Left lung (tissue), 10 donors: Measurements from ENCODE around the gene SLC6A8. TPM values are rescaled to one million over a fixed set of nuclear protein-coding genes. Genes with fewer than 3 reads are reported as not detected.
"Not testable (repeated sequence)": the region's sequence is repeated elsewhere in the genome, so short reads cannot be mapped to it uniquely, and the experiment has no call there.

Experiments used
- ATAC-seq: fragments of 200-7000 bp; cut with Tn5 transposase; one replicate; pipeline ENCODE4 v1.9.1; 2020; ENCODE audit warnings: moderate library complexity
- DNase-seq, 4 donors: peaks; one replicate each; pipeline ENCODE4 v3.0.0-alpha.2; 2013 to 2020
- H3K27ac ChIP-seq, 2 donors: fragments of 200-600 bp; sonication (generic) in 1 of 2; one replicate each; pipeline versions ENCODE4 v1.5.0 to v1.8.0; 2020 to 2021
- H3K27me3 ChIP-seq, 2 donors: fragments of 200-600 bp; sonication (generic) in 1 of 2; one replicate each; pipeline versions ENCODE4 v1.5.0 to v1.8.0; 2020 to 2021
- H3K36me3 ChIP-seq, 2 donors: fragments of 200-600 bp; sonication (generic) in 1 of 2; one replicate each; pipeline versions ENCODE4 v1.5.0 to v1.8.0; 2020 to 2021
- H3K4me1 ChIP-seq, 2 donors: fragments of 200-600 bp; one replicate each; pipeline ENCODE4 v1.8.0; 2021
- H3K4me3 ChIP-seq, 2 donors: fragments of 200-600 bp; sonication (generic) in 1 of 2; one replicate each; pipeline versions ENCODE4 v1.5.0 to v1.8.0; 2020 to 2021; ENCODE audit warnings: mild to moderate bottlenecking in 1 of 2
- H3K9me3 ChIP-seq, 2 donors: fragments of 200-600 bp; sonication (generic) in 1 of 2; one replicate each; pipeline versions ENCODE4 v1.5.0 to v1.8.0; 2020 to 2021
- intact Hi-C, 2 donors: fragments of 100-400 bp; cut with DNase I; formaldehyde crosslinking; loops; one replicate each; pipeline versions ENCODE4 v1.11.2 to v1.14.2; 2022
- polyA plus RNA-seq, 6 donors: library from polyadenylated mRNA; unstranded; fragments of 120-200 nt; gene quantifications; one replicate each; pipeline ENCODE4 v1.2.1, GENCODE V29; 2013; ENCODE audit not compliant: insufficient read length in 6 of 6
- total RNA-seq, 2 donors: library from RNA; stranded (reverse); fragmentation: NEBNext Ultra II Directional; extraction: Animal tissue kit (Norgen Biotek cat#: 25700); gene quantifications; one replicate each; pipeline ENCODE4 v1.2.1, GENCODE V29; 2021
- TF ChIP-seq, protein P1 (sequence below), 2 donors: fragments of 200-600 bp; sonication (generic) in 1 of 2; IDR thresholded peaks; one replicate each; pipeline versions ENCODE4 v1.5.0 to v1.8.0; 2021; ENCODE audit warnings: antibody characterized with exemption in 2 of 2
- donor health status: DM: no; HTN: yes; CAD: no.
- donor health status: DM: no; HTN: no; CAD: no.

Gene SLC6A8
- total and polyA plus RNA-seq, 8 donors: 6.8 to 12.1 (median 10.2) TPM

DNA sequence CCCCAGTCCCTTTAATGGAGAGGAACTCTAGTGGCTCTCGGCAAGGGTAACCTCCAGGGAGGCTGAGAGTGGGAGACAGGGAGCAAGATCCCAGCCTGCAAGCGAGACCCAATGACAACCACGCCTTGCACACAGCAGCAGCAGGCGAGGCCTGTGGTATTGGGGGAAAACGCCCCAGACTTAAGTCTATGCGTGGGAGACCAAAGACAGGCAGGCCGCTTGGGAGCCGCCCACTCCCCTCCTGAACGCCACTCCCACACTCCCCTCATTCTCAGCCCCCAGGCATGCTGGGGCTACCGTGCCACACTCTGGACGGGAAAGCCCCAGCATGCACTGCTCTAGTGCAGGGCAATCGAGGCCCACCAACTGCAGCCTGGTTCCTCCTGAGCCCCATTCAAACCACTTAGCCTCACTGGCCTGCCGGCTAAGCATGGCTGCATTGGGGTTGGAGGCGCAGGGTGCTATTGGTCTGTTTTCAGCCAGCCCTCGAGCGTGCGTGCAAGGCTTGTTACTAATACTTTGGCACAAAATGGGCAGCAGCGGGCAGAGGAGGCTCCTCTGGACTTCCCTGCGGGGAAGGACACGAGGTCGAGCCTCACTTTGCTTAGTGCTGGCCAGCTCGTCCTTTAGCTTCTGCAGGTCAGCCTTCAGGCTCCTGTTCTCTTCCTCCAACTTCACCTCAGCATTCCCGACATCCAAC is 14.8 kb downstream of the SLC6A8 start:
- Histone ChIP-seq H3K9me3 (no peaks in the 10 kb centered on the region), H3K4me1 (no peaks in the 10 kb centered on the region), H3K27ac (no peak overlapping the region), H3K4me3 (no peak overlapping the region), H3K36me3 (peaks cover 0 to 61% of the 10 kb centered on the region in 2 donors), H3K27me3 (no peaks in the 10 kb centered on the region)
- ATAC-seq: no peak
- TF ChIP-seq, protein P1, sequence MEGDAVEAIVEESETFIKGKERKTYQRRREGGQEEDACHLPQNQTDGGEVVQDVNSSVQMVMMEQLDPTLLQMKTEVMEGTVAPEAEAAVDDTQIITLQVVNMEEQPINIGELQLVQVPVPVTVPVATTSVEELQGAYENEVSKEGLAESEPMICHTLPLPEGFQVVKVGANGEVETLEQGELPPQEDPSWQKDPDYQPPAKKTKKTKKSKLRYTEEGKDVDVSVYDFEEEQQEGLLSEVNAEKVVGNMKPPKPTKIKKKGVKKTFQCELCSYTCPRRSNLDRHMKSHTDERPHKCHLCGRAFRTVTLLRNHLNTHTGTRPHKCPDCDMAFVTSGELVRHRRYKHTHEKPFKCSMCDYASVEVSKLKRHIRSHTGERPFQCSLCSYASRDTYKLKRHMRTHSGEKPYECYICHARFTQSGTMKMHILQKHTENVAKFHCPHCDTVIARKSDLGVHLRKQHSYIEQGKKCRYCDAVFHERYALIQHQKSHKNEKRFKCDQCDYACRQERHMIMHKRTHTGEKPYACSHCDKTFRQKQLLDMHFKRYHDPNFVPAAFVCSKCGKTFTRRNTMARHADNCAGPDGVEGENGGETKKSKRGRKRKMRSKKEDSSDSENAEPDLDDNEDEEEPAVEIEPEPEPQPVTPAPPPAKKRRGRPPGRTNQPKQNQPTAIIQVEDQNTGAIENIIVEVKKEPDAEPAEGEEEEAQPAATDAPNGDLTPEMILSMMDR (IDR thresholded peaks at IDR 0.05): no peak
- DNase-seq: no peak
- intact Hi-C loops: no loop called here

- Histone ChIP-seq H3K27me3 (no peaks in the 10 kb centered on the region), H3K4me3 (no peak overlapping the region), H3K9me3 (no peaks in the 10 kb centered on the region), H3K27ac (no peak overlapping the region), H3K36me3 (peaks cover 0 to 60% of the 10 kb centered on the region in 2 donors), H3K4me1 (no peaks in the 10 kb centered on the region)
- ATAC-seq: peak; percentile 76
- peak in 1 of 4 donors; percentile 57 for DNase-seq
- intact Hi-C loops: no loop called here
- TF ChIP-seq, protein P1 (IDR thresholded peaks at IDR 0.05): no peak
These were observed 15.3 kb downstream of the SLC6A8 start for GRCh38 chrX:153703036-153703370.

DNA sequence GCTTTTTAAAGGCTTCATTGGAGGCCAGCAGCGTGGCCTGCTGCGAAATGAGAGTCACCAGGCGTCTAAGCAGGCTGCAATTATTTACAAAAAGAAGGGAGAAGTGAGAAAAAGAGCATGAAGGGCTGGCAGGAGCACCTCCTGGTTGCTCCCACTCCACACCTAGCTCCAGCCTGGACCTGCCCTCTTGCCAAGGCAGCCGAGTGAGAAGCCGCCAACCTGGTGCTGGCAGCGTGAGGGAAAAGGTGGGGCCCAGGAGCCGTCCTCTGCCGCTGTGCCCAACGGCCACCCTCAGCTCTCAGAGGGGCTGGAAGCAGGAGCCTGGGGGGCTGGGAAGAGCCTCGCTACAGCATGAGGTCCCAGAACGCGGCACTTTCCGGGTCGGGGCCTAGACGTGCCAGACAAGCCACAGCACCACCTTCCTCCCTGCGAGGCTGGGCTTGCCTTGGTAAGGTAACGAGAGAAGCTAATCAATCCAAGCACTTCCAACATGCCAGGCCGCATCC is 16.3 kb downstream of the SLC6A8 start:
- no peak overlapping the region for H3K27ac ChIP-seq
- H3K27me3 ChIP-seq: no peaks in the 10 kb centered on the region
- intact Hi-C loops: no loop called here
- TF ChIP-seq, protein P1 (IDR thresholded peaks at IDR 0.05): no peak
- H3K4me1 ChIP-seq: peaks cover 0 to 5% of the 10 kb centered on the region in 2 donors
- H3K9me3 ChIP-seq: no peaks in the 10 kb centered on the region
- no peak overlapping the region for H3K4me3 ChIP-seq
- H3K36me3 ChIP-seq: peaks cover 0 to 60% of the 10 kb centered on the region in 2 donors
- ATAC-seq (no peak), DNase-seq (no peak)

GRCh38 chrX:153704631-153705402 is 17.1 kb downstream of the SLC6A8 start:
- H3K4me3 ChIP-seq, intact Hi-C loops, DNase-seq, ATAC-seq, H3K27ac ChIP-seq, H3K27me3 ChIP-seq, H3K4me1 ChIP-seq, H3K9me3 ChIP-seq: not testable (repeated sequence)
- H3K36me3 ChIP-seq: peaks cover 0 to 63% of the 10 kb centered on the region in 2 donors

DNA sequence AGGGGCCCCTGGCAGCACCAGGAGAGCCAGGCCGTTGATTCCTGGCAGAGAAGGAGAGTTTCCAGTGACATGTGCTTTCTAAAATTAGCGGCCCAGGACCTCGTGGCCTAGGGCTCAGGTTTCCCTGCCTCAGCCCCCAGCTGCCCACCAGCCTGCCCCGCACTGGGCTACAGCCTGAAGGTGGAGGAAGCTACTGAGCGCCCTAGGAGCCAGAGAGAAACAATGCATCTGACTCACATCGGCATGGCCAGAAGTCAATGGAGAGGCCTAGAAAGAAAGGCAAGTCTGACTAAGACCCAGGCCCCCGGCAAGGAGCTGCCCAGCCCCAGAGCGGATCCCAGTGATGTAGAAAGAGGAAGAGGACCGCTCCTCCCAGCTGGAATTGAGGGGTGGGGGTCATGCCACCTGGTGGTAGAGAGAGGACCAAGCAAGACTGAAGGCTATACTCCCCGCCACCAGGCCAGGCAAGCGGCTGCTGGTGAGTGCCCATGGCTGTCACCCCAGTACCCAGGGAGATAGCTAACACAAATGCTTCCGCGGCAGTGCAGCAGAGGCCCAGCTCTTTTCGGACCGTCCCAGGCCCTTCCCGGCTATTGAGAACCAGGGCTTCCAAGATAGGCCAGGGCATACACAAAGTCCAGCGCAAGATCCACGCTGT is 17.8 kb downstream of the SLC6A8 start:
- intact Hi-C loops: not testable (repeated sequence)

GRCh38 chrX:153706799-153707198 is 19.1 kb downstream of the SLC6A8 start:
- intact Hi-C loops: no loop called here
- Histone ChIP-seq H3K27me3 (no peaks in the 10 kb centered on the region), H3K4me1 (peaks cover 0 to 5% of the 10 kb centered on the region in 2 donors), H3K4me3 (no peak overlapping the region), H3K36me3 (peaks cover 0 to 63% of the 10 kb centered on the region in 2 donors), H3K27ac (no peak overlapping the region), H3K9me3 (no peaks in the 10 kb centered on the region)
- TF ChIP-seq, protein P1 (IDR thresholded peaks at IDR 0.05): no peak
- no peak for DNase-seq
- no peak for ATAC-seq

More for the DNA sequence above, 17.8 kb downstream of the SLC6A8 start:
- ATAC-seq, H3K4me3 ChIP-seq, H3K4me1 ChIP-seq, H3K27ac ChIP-seq, H3K9me3 ChIP-seq, DNase-seq, H3K27me3 ChIP-seq: not testable (repeated sequence)
- peaks cover 0 to 66% of the 10 kb centered on the region in 2 donors for H3K36me3 ChIP-seq
